Measurements from ENCODE around the gene ECSCR.
"Not testable (repeated sequence)": the region's sequence is repeated elsewhere in the genome, so short reads cannot be mapped to it uniquely, and the experiment has no call there.

ECSCR gene

GRCh38 chr5:139410993-139411828, 51.3 kb downstream of the ECSCR start:
- DNase-seq: no peak

GRCh38 chr5:139410121-139410992, 52.2 kb downstream of the ECSCR start:
- no peak for DNase-seq

- not testable (repeated sequence) for DNase-seq
These were observed 53.4 kb downstream of the ECSCR start for GRCh38 chr5:139409116-139409515.

GRCh38 chr5:139408191-139408590, 54.4 kb downstream of the ECSCR start:
- no peak for DNase-seq

GRCh38 chr5:139407517-139407916, 55.0 kb downstream of the ECSCR start:
- no peak for DNase-seq

- DNase-seq: no peak
These were observed 55.6 kb downstream of the ECSCR start for GRCh38 chr5:139406963-139407362.

- DNase-seq: peak; percentile 21
These were observed 58.1 kb downstream of the ECSCR start for GRCh38 chr5:139404484-139404840.

- peak; percentile 99 for DNase-seq
These were observed 58.6 kb downstream of the ECSCR start, which contains the start of gene SPATA24 for GRCh38 chr5:139403787-139404483. SPATA24 (minus strand) TSS chr5:139404089; CDS start chr5:139404060, 29 bp downstream.

GRCh38 chr5:139403418-139403786, 59.1 kb downstream of the ECSCR start:
- DNase-seq: no peak

GRCh38 chr5:139402561-139403158, 59.9 kb downstream of the ECSCR start:
- DNase-seq: peak; percentile 44

GRCh38 chr5:139401546-139401945, 61.0 kb downstream of the ECSCR start:
- DNase-seq: no peak

GRCh38 chr5:139399501-139400121, 62.9 kb downstream of the ECSCR start:
- DNase-seq: no peak
